Fibroblast of pulmonary artery (primary cell): ENCODE data around the gene SLC26A8.

Experiments
- DNase-seq: peaks from one replicate; pipeline ENCODE4 v3.0.0-alpha.2; 2010; ENCODE audit warnings: low read depth
- H3K4me3 ChIP-seq: replicated peaks from 2 replicates; pipeline ENCODE4 v1.5.1; 2011; ENCODE audit warnings: low read depth, mild to moderate bottlenecking, control low read depth, low read length, moderate library complexity
- TF ChIP-seq, protein P1 (sequence below): IDR thresholded peaks from 2 replicates; pipeline ENCODE4 v1.5.1; 2011; ENCODE audit warnings: mild to moderate bottlenecking, control low read depth, low read length, inconsistent platforms; ENCODE audit errors: missing control alignments

The SLC26A8 gene, protein sequence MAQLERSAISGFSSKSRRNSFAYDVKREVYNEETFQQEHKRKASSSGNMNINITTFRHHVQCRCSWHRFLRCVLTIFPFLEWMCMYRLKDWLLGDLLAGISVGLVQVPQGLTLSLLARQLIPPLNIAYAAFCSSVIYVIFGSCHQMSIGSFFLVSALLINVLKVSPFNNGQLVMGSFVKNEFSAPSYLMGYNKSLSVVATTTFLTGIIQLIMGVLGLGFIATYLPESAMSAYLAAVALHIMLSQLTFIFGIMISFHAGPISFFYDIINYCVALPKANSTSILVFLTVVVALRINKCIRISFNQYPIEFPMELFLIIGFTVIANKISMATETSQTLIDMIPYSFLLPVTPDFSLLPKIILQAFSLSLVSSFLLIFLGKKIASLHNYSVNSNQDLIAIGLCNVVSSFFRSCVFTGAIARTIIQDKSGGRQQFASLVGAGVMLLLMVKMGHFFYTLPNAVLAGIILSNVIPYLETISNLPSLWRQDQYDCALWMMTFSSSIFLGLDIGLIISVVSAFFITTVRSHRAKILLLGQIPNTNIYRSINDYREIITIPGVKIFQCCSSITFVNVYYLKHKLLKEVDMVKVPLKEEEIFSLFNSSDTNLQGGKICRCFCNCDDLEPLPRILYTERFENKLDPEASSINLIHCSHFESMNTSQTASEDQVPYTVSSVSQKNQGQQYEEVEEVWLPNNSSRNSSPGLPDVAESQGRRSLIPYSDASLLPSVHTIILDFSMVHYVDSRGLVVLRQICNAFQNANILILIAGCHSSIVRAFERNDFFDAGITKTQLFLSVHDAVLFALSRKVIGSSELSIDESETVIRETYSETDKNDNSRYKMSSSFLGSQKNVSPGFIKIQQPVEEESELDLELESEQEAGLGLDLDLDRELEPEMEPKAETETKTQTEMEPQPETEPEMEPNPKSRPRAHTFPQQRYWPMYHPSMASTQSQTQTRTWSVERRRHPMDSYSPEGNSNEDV

DNA sequence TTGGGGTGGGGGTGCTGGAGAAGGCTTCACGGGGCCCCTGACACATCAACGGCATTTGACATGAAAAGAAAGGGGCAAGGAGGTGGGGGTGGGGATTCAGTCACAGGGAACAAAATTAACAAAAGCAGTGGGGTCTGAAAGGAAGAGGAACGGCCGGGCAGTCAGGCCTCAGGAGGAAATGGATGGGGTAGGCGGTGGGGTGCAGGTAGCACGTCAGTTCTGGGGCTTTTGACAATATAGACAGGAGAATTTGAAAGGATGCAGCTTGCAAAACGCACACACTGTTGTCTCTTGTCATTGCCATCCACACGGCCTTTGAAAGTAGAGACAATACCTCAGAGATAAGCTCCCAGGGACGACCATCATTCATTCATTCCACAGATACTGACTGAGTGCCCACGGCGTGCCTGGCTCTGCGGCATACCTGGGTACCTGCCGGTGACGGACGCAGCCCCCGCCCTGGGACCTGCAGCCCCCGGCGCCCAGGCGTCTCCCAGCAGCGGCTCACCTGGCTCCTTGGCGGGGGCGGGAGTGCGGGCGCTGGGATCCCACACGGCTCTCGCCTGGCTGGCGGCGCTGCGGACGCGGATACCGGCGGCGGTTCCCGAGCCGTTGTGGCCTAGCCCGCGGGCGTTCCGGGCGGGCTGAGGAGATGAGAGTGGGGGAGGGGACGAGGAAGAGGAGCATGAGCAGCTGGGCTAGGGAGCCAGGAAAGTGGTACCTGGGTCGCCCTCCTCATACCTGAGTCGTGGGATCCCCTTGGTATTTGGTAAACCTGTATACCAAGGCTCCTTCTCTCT is at the start of gene SLC26A8:
Gene SLC26A8, minus strand, starts transcription at position 646 of the 800 bp plus-strand sequence. CDS start 4,934 bp downstream, outside the sequence.
- H3K4me3 ChIP-seq, result no peak within 1 kb of the TSS
- no peak for DNase-seq
- TF ChIP-seq, protein P1, sequence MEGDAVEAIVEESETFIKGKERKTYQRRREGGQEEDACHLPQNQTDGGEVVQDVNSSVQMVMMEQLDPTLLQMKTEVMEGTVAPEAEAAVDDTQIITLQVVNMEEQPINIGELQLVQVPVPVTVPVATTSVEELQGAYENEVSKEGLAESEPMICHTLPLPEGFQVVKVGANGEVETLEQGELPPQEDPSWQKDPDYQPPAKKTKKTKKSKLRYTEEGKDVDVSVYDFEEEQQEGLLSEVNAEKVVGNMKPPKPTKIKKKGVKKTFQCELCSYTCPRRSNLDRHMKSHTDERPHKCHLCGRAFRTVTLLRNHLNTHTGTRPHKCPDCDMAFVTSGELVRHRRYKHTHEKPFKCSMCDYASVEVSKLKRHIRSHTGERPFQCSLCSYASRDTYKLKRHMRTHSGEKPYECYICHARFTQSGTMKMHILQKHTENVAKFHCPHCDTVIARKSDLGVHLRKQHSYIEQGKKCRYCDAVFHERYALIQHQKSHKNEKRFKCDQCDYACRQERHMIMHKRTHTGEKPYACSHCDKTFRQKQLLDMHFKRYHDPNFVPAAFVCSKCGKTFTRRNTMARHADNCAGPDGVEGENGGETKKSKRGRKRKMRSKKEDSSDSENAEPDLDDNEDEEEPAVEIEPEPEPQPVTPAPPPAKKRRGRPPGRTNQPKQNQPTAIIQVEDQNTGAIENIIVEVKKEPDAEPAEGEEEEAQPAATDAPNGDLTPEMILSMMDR, result no peak

DNA sequence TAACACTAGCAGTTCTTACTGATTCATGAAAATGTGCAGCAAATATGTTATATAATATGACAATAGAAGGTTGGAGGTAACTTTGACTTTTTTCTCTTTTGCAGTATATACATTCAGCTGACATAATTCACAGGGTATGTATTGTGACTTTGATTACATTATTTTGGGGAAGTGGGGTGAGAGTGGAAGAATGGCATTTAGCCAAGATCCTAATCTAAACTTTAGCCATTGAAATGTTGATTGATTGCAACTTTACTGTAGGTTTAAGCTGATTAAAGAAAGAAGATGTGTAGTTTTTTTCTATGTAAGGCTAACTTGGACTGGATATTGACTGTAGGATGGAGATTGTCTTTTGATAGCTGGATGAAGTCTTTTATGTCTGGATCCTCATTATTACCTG is 49.1 kb upstream of the SLC26A8 start:
- TF ChIP-seq, protein P1, result no peak
- no peak overlapping the region for H3K4me3 ChIP-seq
- no peak for DNase-seq

DNA sequence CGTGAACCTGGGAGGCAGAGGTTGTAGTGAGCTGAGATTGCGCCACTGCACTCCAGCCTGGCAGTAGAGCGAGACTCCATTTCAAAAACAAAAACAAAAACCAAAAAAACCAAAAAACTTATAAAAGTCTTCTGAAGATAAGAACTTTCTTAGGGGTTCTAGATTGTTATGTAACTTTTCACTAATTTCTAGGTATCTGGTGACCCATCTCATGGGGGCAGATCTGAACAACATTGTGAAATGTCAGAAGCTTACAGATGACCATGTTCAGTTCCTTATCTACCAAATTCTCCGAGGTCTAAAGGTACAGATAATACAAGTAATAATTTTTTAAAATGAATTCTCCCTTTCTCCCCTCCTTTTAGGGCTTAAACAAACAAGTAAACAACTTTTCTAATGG is 48.2 kb upstream of the SLC26A8 start:
- DNase-seq, result no peak
- TF ChIP-seq, protein P1, result no peak
- no peak overlapping the region for H3K4me3 ChIP-seq

DNA sequence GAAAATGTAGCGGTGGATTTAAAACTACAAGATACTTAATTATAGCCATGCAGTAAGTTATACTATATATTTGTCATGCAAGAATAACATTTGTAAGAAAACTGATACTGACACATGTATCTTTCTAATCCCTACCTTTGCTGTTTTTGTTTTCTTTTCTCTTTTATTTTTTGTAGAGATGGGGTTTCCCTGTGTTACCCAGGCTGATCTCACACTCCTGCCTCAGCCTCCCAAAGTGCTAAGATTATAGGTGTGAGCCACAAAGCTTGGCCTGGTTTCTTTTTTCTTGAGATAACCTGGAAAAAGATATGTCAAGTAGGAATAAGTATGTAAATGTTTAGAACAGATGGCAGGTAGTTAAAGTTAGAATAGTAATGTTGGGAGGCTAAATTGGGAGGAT is 47.3 kb upstream of the SLC26A8 start:
- DNase-seq, result no peak
- TF ChIP-seq, protein P1, result no peak
- H3K4me3 ChIP-seq, result no peak overlapping the region

DNA sequence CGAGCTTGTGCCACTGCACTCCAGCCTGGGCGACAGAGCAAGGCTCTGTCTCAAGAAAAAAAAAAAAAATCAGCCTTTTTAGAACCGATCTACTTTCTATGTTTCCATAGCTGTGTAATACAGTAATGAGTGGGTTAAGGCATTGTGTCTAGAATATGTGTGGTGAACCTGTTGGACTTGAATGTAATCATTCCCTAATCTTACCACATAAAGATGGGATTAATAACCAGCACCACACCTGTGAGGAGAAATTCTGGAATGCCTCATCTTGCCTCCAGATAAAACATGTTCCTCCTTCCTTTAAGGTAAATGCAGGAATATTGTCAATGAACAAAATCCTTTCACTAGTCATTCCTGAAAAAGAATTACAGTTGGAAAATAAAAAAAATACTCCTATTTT is 46.8 kb upstream of the SLC26A8 start:
- TF ChIP-seq, protein P1, result no peak
- no peak for DNase-seq
- no peak overlapping the region for H3K4me3 ChIP-seq

DNA sequence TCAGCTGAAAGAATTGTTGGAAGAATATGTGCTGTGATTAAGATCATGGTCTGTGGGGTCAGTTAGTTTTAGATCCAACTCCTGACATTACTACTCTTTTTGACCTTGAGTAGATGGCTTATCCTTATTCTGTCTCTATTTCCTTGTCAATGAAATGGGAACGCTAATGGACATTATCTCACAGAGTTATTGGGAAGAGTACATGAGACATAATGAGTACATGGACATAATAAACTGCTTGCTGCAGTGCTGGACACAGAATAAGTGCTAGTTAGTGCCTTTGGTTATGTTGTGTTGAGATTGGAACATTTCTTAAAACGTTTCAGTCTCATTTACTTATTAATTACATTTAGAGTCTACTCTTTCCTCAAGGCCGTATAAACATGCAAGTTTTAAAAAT is 45.8 kb upstream of the SLC26A8 start:
- no peak for DNase-seq
- no peak overlapping the region for H3K4me3 ChIP-seq
- TF ChIP-seq, protein P1, result no peak
